Activated CD4-positive, alpha-beta memory T cell treated with anti-CD3 and anti-CD28 coated beads, Interleukin-2, amount 10 ng/mL, durations not matched to agents 7 days and 5 days (primary cell): Measurements from ENCODE around the gene SLC16A5. TPM values are rescaled to one million over a fixed set of nuclear protein-coding genes. Genes with fewer than 3 reads are reported as not detected.
A peak's percentile ranks its signal among the peaks of the same experiment; 100 is the strongest.
"Not testable (repeated sequence)": the region's sequence is repeated elsewhere in the genome, so short reads cannot be mapped to it uniquely, and the experiment has no call there.

Experiments used
- CTCF ChIA-PET: fragments of 350-600 bp; sonication (Branson Sonifier 250); formaldehyde crosslinking; loops from one replicate; lab custom pipeline; 2021; ENCODE audit warnings: antibody characterized with exemption, inconsistent platforms; lab: Charles Lee
- POLR2A ChIA-PET: fragments of 350-600 bp; sonication (Branson Sonifier 250); formaldehyde crosslinking; loops from one replicate; lab custom pipeline; 2021; ENCODE audit warnings: antibody characterized with exemption; lab: Charles Lee
- DNase-seq: peaks from one replicate; pipeline ENCODE4 v3.0.0-alpha.2; 2020
- H3K27ac Mint-ChIP-seq: one replicate; pipeline ENCODE4 v1.8.0; 2021; ENCODE audit warnings: mild to moderate bottlenecking, mixed read lengths
- H3K27me3 Mint-ChIP-seq: one replicate; pipeline ENCODE4 v1.8.0; 2021; ENCODE audit warnings: mixed read lengths
- H3K36me3 Mint-ChIP-seq: one replicate; pipeline ENCODE4 v1.8.0; 2021; ENCODE audit warnings: low read depth, mixed read lengths
- H3K4me1 Mint-ChIP-seq: one replicate; pipeline ENCODE4 v1.8.0; 2021; ENCODE audit warnings: mixed read lengths
- H3K4me3 Mint-ChIP-seq: one replicate; pipeline ENCODE4 v1.8.0; 2021; ENCODE audit warnings: mild to moderate bottlenecking, mixed read lengths
- H3K9me3 Mint-ChIP-seq: one replicate; pipeline ENCODE4 v1.8.0; 2021; ENCODE audit warnings: mixed read lengths
- total RNA-seq, 2 experiments: library from RNA; stranded (reverse); gene quantifications; one replicate each; pipeline ENCODE4 v1.2.3, GENCODE V29; 2021

SLC16A5 gene
- total RNA-seq, 2 experiments from 2014 or later, result 10.4 TPM

GRCh38 chr17:75064867-75065561 lies 22.7 kb upstream of the SLC16A5 start:
- H3K27ac Mint-ChIP-seq, result peak overlapping the region; percentile 78
- no peaks in the 10 kb centered on the region for H3K27me3 Mint-ChIP-seq
- peaks cover 41% of the 10 kb centered on the region for H3K36me3 Mint-ChIP-seq
- no peaks in the 10 kb centered on the region for H3K9me3 Mint-ChIP-seq
- no peak overlapping the region for H3K4me3 Mint-ChIP-seq
- ChIA-PET CTCF (interaction anchor here (1.6 kb wide), 1 partner anchor 46 kb away, joined by 3 read pairs; no protein-coding TSS in a partner anchor), POLR2A (no interaction called here)
- peaks cover 49% of the 10 kb centered on the region for H3K4me1 Mint-ChIP-seq
- DNase-seq, result no peak

- H3K4me1 Mint-ChIP-seq, result peaks cover 49% of the 10 kb centered on the region
- POLR2A ChIA-PET, result interaction anchor here (0.7 to 1.1 kb wide), 2 partner anchors 37 to 53 kb away, joined by 3 read pairs; partner anchors contain the start of gene MRPL58
- CTCF ChIA-PET, result interaction anchor here (0.7 to 3.0 kb wide), 4 partner anchors 11 to 48 kb away, joined by 3 to 16 read pairs (median 3); no protein-coding TSS in a partner anchor
Observed at GRCh38 chr17:75065562-75066151, 22.1 kb upstream of the SLC16A5 start.

GRCh38 chr17:75067856-75068255 lies 19.9 kb upstream of the SLC16A5 start:
- Mint-ChIP-seq H3K27ac (peak overlapping the region; percentile 91), H3K4me1 (peaks cover 43% of the 10 kb centered on the region), H3K9me3 (no peaks in the 10 kb centered on the region), H3K36me3 (peaks cover 18% of the 10 kb centered on the region), H3K4me3 (no peak overlapping the region), H3K27me3 (no peaks in the 10 kb centered on the region)
- peak; percentile 69 for DNase-seq
- ChIA-PET POLR2A (interaction anchor here (0.7 to 1.6 kb wide), 10 partner anchors 9 to 194 kb away, joined by 3 to 8 read pairs (median 4); partner anchors contain the start of genes GGA3, JPT1, KCTD2 and MRPL58), CTCF (interaction anchor here (0.6 to 3.0 kb wide), 13 partner anchors 8 to 317 kb away, joined by 3 to 16 read pairs (median 3); partner anchors contain the start of gene SLC25A19)

More at GRCh38 chr17:75065562-75066151, 22.1 kb upstream of the SLC16A5 start:
- no peak for DNase-seq
- Mint-ChIP-seq H3K27me3 (no peaks in the 10 kb centered on the region), H3K36me3 (peaks cover 38% of the 10 kb centered on the region), H3K4me3 (no peak overlapping the region), H3K27ac (peak overlapping the region; percentile 78), H3K9me3 (no peaks in the 10 kb centered on the region)

GRCh38 chr17:75068750-75069149 lies 19.0 kb upstream of the SLC16A5 start:
- no peaks in the 10 kb centered on the region for H3K9me3 Mint-ChIP-seq
- peak overlapping the region; percentile 52 for H3K27ac Mint-ChIP-seq
- POLR2A ChIA-PET, result interaction anchor here (0.7 to 1.6 kb wide), 7 partner anchors 8 to 193 kb away, joined by 3 to 8 read pairs (median 4); partner anchors contain the start of genes GGA3, JPT1, MRPS7 and SLC16A5

GRCh38 chr17:75069783-75070182 lies 18.0 kb upstream of the SLC16A5 start:
- Mint-ChIP-seq H3K4me3 (no peak overlapping the region), H3K27ac (no peak overlapping the region), H3K4me1 (peaks cover 38% of the 10 kb centered on the region), H3K36me3 (peaks cover 5% of the 10 kb centered on the region), H3K9me3 (no peaks in the 10 kb centered on the region), H3K27me3 (no peaks in the 10 kb centered on the region)
- ChIA-PET CTCF (interaction anchor here (0.6 to 1.9 kb wide), 12 partner anchors 10 to 136 kb away, joined by 3 to 12 read pairs (median 4); partner anchors contain the start of gene SUMO2), POLR2A (interaction anchor here (1.0 to 1.6 kb wide), 3 partner anchors 8 to 85 kb away, joined by 4 to 6 read pairs (median 4); partner anchors contain the start of genes JPT1 and SLC16A5)
- no peak for DNase-seq

More at GRCh38 chr17:75068750-75069149, 19.0 kb upstream of the SLC16A5 start:
- DNase-seq, result no peak
- H3K36me3 Mint-ChIP-seq, result peaks cover 14% of the 10 kb centered on the region
- H3K4me1 Mint-ChIP-seq, result peaks cover 43% of the 10 kb centered on the region
- CTCF ChIA-PET, result interaction anchor here (0.7 to 3.0 kb wide), 8 partner anchors 15 to 176 kb away, joined by 3 to 16 read pairs (median 4); no protein-coding TSS in a partner anchor
- no peak overlapping the region for H3K4me3 Mint-ChIP-seq
- no peaks in the 10 kb centered on the region for H3K27me3 Mint-ChIP-seq

- H3K36me3 Mint-ChIP-seq, H3K27me3 Mint-ChIP-seq, H3K9me3 Mint-ChIP-seq, DNase-seq, H3K4me3 Mint-ChIP-seq, H3K27ac Mint-ChIP-seq: not testable (repeated sequence)
- peaks cover 20% of the 10 kb centered on the region for H3K4me1 Mint-ChIP-seq
- ChIA-PET CTCF (interaction anchor here (1.0 to 1.2 kb wide), 4 partner anchors 11 to 120 kb away, joined by 3 to 4 read pairs (median 4); no protein-coding TSS in a partner anchor), POLR2A (interaction anchor here (2.1 kb wide), 1 partner anchor 17 kb away, joined by 8 read pairs; the partner anchor contains the start of gene SLC16A5)
Observed at GRCh38 chr17:75071478-75072271, 16.1 kb upstream of the SLC16A5 start.

- not testable (repeated sequence) for H3K27me3 Mint-ChIP-seq, DNase-seq, H3K9me3 Mint-ChIP-seq, H3K36me3 Mint-ChIP-seq, H3K27ac Mint-ChIP-seq, H3K4me3 Mint-ChIP-seq
- CTCF ChIA-PET, result interaction anchor here (1.0 to 1.4 kb wide), 3 partner anchors 13 to 111 kb away, joined by 3 to 5 read pairs (median 4); no protein-coding TSS in a partner anchor
- H3K4me1 Mint-ChIP-seq, result peaks cover 21% of the 10 kb centered on the region
- POLR2A ChIA-PET, result interaction anchor here (0.8 to 2.1 kb wide), 2 partner anchors 15 to 78 kb away, joined by 3 to 8 read pairs; partner anchors contain the start of gene SLC16A5
Observed at GRCh38 chr17:75072909-75073308, 14.8 kb upstream of the SLC16A5 start.

GRCh38 chr17:75073618-75074047 lies 14.1 kb upstream of the SLC16A5 start:
- Mint-ChIP-seq H3K27me3 (no peaks in the 10 kb centered on the region), H3K4me1 (peaks cover 21% of the 10 kb centered on the region), H3K4me3 (no peak overlapping the region), H3K36me3 (no peaks in the 10 kb centered on the region), H3K27ac (no peak overlapping the region), H3K9me3 (no peaks in the 10 kb centered on the region)
- POLR2A ChIA-PET, result interaction anchor here (0.8 to 2.1 kb wide), 4 partner anchors 15 to 77 kb away, joined by 3 to 8 read pairs (median 4); partner anchors contain the start of gene SLC16A5
- CTCF ChIA-PET, result interaction anchor here (1.3 to 1.6 kb wide), 3 partner anchors 14 to 112 kb away, joined by 3 to 7 read pairs (median 5); no protein-coding TSS in a partner anchor
- DNase-seq, result no peak

- Mint-ChIP-seq H3K27ac (no peak overlapping the region), H3K4me3 (no peak overlapping the region), H3K27me3 (no peaks in the 10 kb centered on the region), H3K4me1 (peaks cover 27% of the 10 kb centered on the region), H3K36me3 (no peaks in the 10 kb centered on the region), H3K9me3 (no peaks in the 10 kb centered on the region)
- POLR2A ChIA-PET, result interaction anchor here (1.5 kb wide), 1 partner anchor 38 kb away, joined by 4 read pairs; no protein-coding TSS in a partner anchor
- no peak for DNase-seq
- CTCF ChIA-PET, result interaction anchor here (1.6 kb wide), 1 partner anchor 40 kb away, joined by 7 read pairs; no protein-coding TSS in a partner anchor
Observed at GRCh38 chr17:75074532-75074931, 13.2 kb upstream of the SLC16A5 start.

GRCh38 chr17:75075597-75076336 lies 12.0 kb upstream of the SLC16A5 start:
- Mint-ChIP-seq H3K4me3 (no peak overlapping the region), H3K4me1 (peaks cover 29% of the 10 kb centered on the region), H3K9me3 (no peaks in the 10 kb centered on the region), H3K27me3 (no peaks in the 10 kb centered on the region), H3K36me3 (no peaks in the 10 kb centered on the region), H3K27ac (no peak overlapping the region)
- ChIA-PET POLR2A (interaction anchor here (1.5 to 2.9 kb wide), 3 partner anchors 8 to 203 kb away, joined by 4 to 16 read pairs (median 8); partner anchors contain the start of genes FDXR and SLC16A5), CTCF (interaction anchor here (0.6 to 1.9 kb wide), 4 partner anchors 12 to 213 kb away, joined by 3 to 5 read pairs (median 4); partner anchors contain the start of gene SLC16A5)
- DNase-seq, result no peak

- ChIA-PET CTCF (interaction anchor here (1.9 kb wide), 1 partner anchor 11 kb away, joined by 5 read pairs; the partner anchor contains the start of gene SLC16A5), POLR2A (interaction anchor here (0.8 to 2.9 kb wide), 3 partner anchors 9 to 41 kb away, joined by 3 to 16 read pairs (median 8); partner anchors contain the start of gene SLC16A5)
- H3K4me1 Mint-ChIP-seq, result peaks cover 29% of the 10 kb centered on the region
- H3K27me3 Mint-ChIP-seq, result no peaks in the 10 kb centered on the region
- no peak for DNase-seq
- no peaks in the 10 kb centered on the region for H3K36me3 Mint-ChIP-seq
- no peak overlapping the region for H3K27ac Mint-ChIP-seq
- H3K9me3 Mint-ChIP-seq, result no peaks in the 10 kb centered on the region
- peak overlapping the region; percentile 50 for H3K4me3 Mint-ChIP-seq
Observed at GRCh38 chr17:75077072-75077495, 10.7 kb upstream of the SLC16A5 start.
